Keratinocyte (primary cell): Measurements from ENCODE around the gene SMTN.

Experiments
- EZH2 ChIP-seq: IDR thresholded peaks from one replicate; pipeline ENCODE4 v1.6.1; 2012; ENCODE audit warnings: inconsistent platforms, mild to moderate bottlenecking, low read length, moderate library complexity
- TF ChIP-seq, protein P1 (sequence below), 3 experiments: IDR thresholded peaks in 1 of 3; conservative IDR thresholded peaks in 1 of 3; optimal IDR thresholded peaks in 1 of 3; 2 replicates in 2 of 3; 3 replicates in 1 of 3; pipeline versions ENCODE3 to v1.5.1; 2011; ENCODE audit warnings: low read length in 3 of 3, mild to moderate bottlenecking in 3 of 3, moderate library complexity in 2 of 3, control low read depth in 1 of 3, inconsistent platforms in 1 of 3; ENCODE audit not compliant: insufficient read depth in 2 of 3; ENCODE audit errors: extremely low read depth in 1 of 3

- TF ChIP-seq, protein P1, sequence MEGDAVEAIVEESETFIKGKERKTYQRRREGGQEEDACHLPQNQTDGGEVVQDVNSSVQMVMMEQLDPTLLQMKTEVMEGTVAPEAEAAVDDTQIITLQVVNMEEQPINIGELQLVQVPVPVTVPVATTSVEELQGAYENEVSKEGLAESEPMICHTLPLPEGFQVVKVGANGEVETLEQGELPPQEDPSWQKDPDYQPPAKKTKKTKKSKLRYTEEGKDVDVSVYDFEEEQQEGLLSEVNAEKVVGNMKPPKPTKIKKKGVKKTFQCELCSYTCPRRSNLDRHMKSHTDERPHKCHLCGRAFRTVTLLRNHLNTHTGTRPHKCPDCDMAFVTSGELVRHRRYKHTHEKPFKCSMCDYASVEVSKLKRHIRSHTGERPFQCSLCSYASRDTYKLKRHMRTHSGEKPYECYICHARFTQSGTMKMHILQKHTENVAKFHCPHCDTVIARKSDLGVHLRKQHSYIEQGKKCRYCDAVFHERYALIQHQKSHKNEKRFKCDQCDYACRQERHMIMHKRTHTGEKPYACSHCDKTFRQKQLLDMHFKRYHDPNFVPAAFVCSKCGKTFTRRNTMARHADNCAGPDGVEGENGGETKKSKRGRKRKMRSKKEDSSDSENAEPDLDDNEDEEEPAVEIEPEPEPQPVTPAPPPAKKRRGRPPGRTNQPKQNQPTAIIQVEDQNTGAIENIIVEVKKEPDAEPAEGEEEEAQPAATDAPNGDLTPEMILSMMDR (optimal IDR thresholded peaks at IDR 0.05 in 1 of 3, IDR thresholded peaks at IDR 0.05 in 1 of 3, conservative IDR thresholded peaks at IDR 0.05 in 1 of 3; ENCODE audit: extremely low read depth in 1 of 3, insufficient read depth in 2 of 3, low read length in 3 of 3) = no peak
- TF ChIP-seq EZH2 = no peak
Observed at GRCh38 chr22:31123292-31123602, 42.1 kb downstream of the SMTN start.
